Thyroid gland (tissue), 4 donors: ENCODE results near the gene ZCRB1. TPM values are rescaled to one million over a fixed set of nuclear protein-coding genes. Genes with fewer than 3 reads are reported as not detected.
"Not testable (repeated sequence)": the region's sequence is repeated elsewhere in the genome, so short reads cannot be mapped to it uniquely, and the experiment has no call there.

Experiments
- DNase-seq, 2 donors: peaks; one replicate each; pipeline ENCODE4 v3.0.0-alpha.2; 2019
- H3K27ac ChIP-seq, 3 donors: fragments of 200-600 bp; sonication (generic); 1 replicate in 2 of 3; 2 replicates in 1 of 3; pipeline ENCODE4 v1.5.1; 2016 to 2019; ENCODE audit warnings: mild to moderate bottlenecking in 1 of 3, moderate library complexity in 1 of 3
- H3K27me3 ChIP-seq: fragments of 200-600 bp; sonication (generic); one replicate; pipeline ENCODE4 v1.5.1; 2019
- H3K36me3 ChIP-seq, 2 donors: fragments of 200-600 bp; sonication (generic); one replicate each; pipeline ENCODE4 v1.5.1; 2016 to 2019
- H3K4me1 ChIP-seq, 2 donors: fragments of 200-600 bp; sonication (generic); one replicate each; pipeline ENCODE4 v1.5.1; 2017 to 2019
- H3K4me3 ChIP-seq, 3 donors: fragments of 200-600 bp; sonication (generic); replicated peaks in 1 of 3; 1 replicate in 2 of 3; 2 replicates in 1 of 3; pipeline ENCODE4 v1.5.1; 2016; ENCODE audit warnings: mild to moderate bottlenecking in 1 of 3
- H3K9me3 ChIP-seq: fragments of 200-600 bp; sonication (generic); one replicate; pipeline ENCODE4 v1.5.1; 2017
- POLR2A ChIP-seq, 2 donors: fragments of 450-650 bp; IDR thresholded peaks; one replicate each; pipeline ENCODE4 v1.6.1; 2017; ENCODE audit warnings: antibody characterized with exemption in 2 of 2, mild to moderate bottlenecking in 2 of 2, moderate library complexity in 1 of 2
- WGBS, 2 donors: methylation state at CpG; one replicate each; pipeline ENCODE4 v1.1.5; 2017; 5-methylcytosine and 5-hydroxymethylcytosine counted together
- intact Hi-C: fragments of 100-400 bp; cut with DNase I; formaldehyde crosslinking; loops from one replicate; pipeline ENCODE4 v1.15.1; 2023
- total RNA-seq, 4 donors: library from RNA; depleted of rRNA; stranded (reverse); fragments of >200 nt; gene quantifications; one replicate each; pipeline ENCODE4 v1.2.3, GENCODE V29; 2016
- TF ChIP-seq, protein P1 (sequence below), 6 experiments: fragments of 200-600 bp in 3 of 6; fragments of 450-650 bp in 3 of 6; sonication (generic) in 3 of 6; IDR thresholded peaks; one replicate each; pipeline ENCODE4 v1.5.1; 2016 to 2019; ENCODE audit warnings: antibody characterized with exemption in 6 of 6, mild to moderate bottlenecking in 2 of 6, inconsistent platforms in 1 of 6, moderate library complexity in 1 of 6

Gene ZCRB1
- total RNA-seq, 4 donors from 2014 or later: 30.7 to 42.3 (median 34.9) TPM

DNA sequence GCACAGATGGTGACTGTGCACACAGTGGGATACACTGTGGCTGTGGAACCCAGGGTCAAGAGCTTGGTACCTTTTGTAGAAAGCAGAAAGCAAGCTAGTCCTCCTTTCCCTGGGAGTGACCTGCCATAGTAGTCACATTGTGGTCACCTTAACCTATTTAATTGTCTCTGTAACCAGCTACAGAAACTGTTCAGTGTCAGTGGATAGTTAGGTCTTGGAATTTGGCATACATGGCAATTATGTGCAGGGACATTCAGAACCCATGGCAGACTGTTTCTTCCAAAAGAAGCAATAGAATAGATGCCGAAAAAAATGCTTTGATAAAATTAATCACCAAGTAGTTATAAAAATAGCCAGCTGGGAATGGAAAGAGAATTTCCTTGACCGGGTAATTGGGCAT, 30.4 kb upstream of the ZCRB1 start:
- no peaks in the 10 kb centered on the region for H3K9me3 ChIP-seq
- no peak for DNase-seq
- intact Hi-C loops: no loop called here
- H3K4me3 ChIP-seq: no peak overlapping the region
- TF ChIP-seq, protein P1, sequence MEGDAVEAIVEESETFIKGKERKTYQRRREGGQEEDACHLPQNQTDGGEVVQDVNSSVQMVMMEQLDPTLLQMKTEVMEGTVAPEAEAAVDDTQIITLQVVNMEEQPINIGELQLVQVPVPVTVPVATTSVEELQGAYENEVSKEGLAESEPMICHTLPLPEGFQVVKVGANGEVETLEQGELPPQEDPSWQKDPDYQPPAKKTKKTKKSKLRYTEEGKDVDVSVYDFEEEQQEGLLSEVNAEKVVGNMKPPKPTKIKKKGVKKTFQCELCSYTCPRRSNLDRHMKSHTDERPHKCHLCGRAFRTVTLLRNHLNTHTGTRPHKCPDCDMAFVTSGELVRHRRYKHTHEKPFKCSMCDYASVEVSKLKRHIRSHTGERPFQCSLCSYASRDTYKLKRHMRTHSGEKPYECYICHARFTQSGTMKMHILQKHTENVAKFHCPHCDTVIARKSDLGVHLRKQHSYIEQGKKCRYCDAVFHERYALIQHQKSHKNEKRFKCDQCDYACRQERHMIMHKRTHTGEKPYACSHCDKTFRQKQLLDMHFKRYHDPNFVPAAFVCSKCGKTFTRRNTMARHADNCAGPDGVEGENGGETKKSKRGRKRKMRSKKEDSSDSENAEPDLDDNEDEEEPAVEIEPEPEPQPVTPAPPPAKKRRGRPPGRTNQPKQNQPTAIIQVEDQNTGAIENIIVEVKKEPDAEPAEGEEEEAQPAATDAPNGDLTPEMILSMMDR (IDR thresholded peaks at IDR 0.05): no peak
- TF ChIP-seq POLR2A (IDR thresholded peaks at IDR 0.05): no peak
- 85 to 89% methylated on average over 2 of the region's 2 CpGs for WGBS, 2 donors
- H3K27me3 ChIP-seq: no peaks in the 10 kb centered on the region
- no peak overlapping the region for H3K27ac ChIP-seq
- no peaks in the 10 kb centered on the region for H3K4me1 ChIP-seq
- peaks cover 3 to 4% of the 10 kb centered on the region in 2 donors for H3K36me3 ChIP-seq

DNA sequence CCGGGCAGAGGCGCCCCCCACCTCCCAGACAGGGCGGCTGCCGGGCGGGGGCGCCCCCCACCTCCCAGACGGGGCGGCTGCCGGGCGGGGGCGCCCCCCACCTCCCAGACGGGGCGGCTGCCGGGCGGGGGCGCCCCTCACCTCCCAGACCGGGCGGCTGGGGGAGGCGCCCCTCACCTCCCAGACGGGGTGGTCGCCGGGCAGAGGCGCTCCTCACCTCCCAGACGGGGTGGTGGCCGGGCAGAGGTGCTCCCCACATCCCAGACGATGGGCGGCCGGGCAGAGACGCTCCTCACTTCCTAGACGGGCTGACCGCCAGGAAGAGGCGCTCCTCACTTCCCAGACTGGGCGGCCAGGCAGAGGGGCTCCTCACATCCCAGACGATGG, 24.1 kb upstream of the ZCRB1 start:
- DNase-seq, H3K27me3 ChIP-seq, intact Hi-C loops, H3K36me3 ChIP-seq, H3K4me3 ChIP-seq, H3K27ac ChIP-seq, H3K4me1 ChIP-seq, H3K9me3 ChIP-seq: not testable (repeated sequence)
- WGBS, 2 donors: 96 to 99% methylated on average over 13 to 16 of the region's 34 CpGs

DNA sequence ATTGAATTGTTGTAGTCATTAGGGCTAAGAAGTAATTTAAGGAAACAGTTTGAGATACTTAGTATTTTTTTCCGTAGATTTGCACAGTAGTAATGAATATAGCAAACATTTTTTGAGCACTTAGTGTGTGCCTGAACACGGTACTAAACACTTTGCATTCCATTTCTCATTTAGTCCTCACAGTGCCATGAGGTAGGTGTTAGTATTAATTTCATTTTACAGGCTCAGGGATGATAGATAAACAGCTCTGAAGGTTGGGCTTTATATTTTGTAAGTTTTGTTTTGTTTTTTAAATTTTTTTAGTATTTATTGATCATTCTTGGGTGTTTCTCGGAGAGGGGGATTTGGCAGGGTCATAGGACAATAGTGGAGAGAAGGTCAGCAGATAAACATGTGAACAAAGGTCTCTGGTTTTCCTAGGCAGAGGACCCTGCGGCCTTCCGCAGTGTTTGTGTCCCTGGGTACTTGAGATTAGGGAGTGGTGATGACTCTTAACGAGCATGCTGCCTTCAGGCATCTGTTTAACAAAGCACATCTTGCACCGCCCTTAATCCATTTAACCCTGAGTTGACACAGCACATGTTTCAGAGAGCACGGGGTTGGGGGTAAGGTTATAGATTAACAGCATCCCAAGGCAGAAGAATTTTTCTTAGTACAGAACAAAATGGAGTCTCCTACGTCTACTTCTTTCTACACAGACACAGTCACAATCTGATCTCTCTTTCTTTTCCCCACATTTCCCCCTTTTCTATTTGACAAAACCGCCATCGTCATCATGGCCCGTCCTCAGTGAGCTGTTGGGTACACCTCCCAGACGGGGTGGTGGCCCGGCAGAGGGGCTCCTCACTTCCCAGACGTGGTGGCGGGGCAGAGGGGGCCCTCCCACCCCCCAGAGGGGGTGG, 23.5 kb upstream of the ZCRB1 start:
- H3K4me3 ChIP-seq, H3K27ac ChIP-seq, H3K27me3 ChIP-seq, H3K4me1 ChIP-seq, DNase-seq, H3K36me3 ChIP-seq, H3K9me3 ChIP-seq, intact Hi-C loops: not testable (repeated sequence)
- 82 to 86% methylated on average over 11 of the region's 16 CpGs for WGBS, 2 donors

DNA sequence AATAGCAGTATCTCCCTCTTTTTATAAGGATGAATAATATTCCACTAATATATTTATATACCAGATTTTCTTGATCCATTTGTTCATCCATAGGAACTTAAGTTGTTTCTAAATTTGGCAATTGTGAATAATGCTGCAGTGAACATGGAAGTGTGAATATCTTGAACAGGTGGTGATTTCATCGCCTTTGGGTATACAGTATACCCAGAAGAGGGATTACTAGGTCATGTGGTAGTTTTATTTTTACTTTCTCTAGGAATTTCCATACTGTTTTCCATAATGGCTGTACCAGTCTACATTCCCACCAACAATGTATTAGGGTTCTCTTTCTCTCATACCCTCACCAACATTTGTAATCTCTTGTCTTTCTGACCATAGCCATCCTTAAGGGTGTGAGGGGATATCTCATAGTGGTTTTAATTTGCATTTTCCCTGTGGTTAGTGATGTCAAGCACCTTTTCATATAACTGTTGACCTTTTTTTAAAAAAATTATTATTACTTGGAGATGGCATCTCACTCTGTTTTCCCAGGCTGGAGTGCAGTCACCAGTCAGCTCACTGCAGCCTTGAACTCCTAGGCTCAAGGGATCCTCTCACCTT, 20.6 kb upstream of the ZCRB1 start:
- Histone ChIP-seq H3K36me3 (no peaks in the 10 kb centered on the region), H3K9me3 (no peaks in the 10 kb centered on the region), H3K4me3 (no peak overlapping the region), H3K27ac (no peak overlapping the region), H3K27me3 (no peaks in the 10 kb centered on the region), H3K4me1 (no peaks in the 10 kb centered on the region)
- 94 to 98% methylated on average over 1 of the region's 1 CpG for WGBS, 2 donors
- intact Hi-C loops: no loop called here
- no peak for DNase-seq
- TF ChIP-seq POLR2A (IDR thresholded peaks at IDR 0.05): no peak
- TF ChIP-seq, protein P1 (IDR thresholded peaks at IDR 0.05): no peak

DNA sequence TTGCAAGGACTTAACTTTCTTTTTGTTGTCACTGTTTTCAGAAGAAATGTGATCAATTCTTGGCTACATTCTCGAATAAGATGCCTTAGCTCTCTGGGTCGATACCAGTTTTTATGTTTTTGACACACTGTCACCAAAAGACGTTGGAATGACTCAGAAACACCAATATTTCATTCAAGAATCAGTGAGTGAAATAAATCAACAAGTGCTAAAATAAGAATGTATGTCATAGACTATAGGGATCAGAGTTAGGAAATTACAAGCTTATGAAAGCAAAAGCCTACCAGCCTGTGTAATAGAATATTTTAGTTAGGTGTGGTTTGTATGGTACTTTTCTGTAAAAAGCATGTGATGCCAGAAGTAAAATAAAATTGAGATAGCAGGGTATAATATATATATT, 17.8 kb upstream of the ZCRB1 start:
- DNase-seq: no peak
- intact Hi-C loops: no loop called here
- TF ChIP-seq, protein P1 (IDR thresholded peaks at IDR 0.05): no peak
- TF ChIP-seq POLR2A (IDR thresholded peaks at IDR 0.05): no peak
- no peak overlapping the region for H3K4me3 ChIP-seq
- H3K4me1 ChIP-seq: no peaks in the 10 kb centered on the region
- no peaks in the 10 kb centered on the region for H3K36me3 ChIP-seq
- no peaks in the 10 kb centered on the region for H3K27me3 ChIP-seq
- H3K27ac ChIP-seq: no peak overlapping the region
- no peaks in the 10 kb centered on the region for H3K9me3 ChIP-seq
- 88 to 94% methylated on average over 3 of the region's 3 CpGs for WGBS, 2 donors

DNA sequence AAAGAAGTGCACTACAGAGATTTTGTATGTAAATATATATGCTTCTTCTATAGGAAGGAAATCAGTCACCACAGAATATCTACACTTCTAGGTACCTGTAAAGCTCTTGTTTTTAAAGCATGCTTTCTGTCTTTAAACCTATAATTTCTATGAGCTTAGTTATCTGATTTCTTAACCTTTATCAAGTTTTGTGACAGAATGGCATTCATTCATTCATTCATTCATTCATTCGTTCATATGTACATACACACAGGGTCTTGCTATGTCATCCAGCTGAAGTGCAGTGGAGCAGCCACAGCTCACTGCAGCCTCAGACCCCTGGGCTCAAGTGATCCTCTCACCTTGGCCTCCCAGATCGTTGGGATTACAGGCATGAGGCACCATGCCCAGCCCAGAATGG, 16.1 kb upstream of the ZCRB1 start:
- peaks cover 0 to 4% of the 10 kb centered on the region in 2 donors for H3K36me3 ChIP-seq
- DNase-seq: no peak
- 71 to 75% methylated on average over 2 of the region's 2 CpGs for WGBS, 2 donors

More for the DNA sequence above, 16.1 kb upstream of the ZCRB1 start:
- no peak overlapping the region for H3K4me3 ChIP-seq
- H3K4me1 ChIP-seq: no peaks in the 10 kb centered on the region
- no peaks in the 10 kb centered on the region for H3K9me3 ChIP-seq
- no peaks in the 10 kb centered on the region for H3K27me3 ChIP-seq
- H3K27ac ChIP-seq: no peak overlapping the region
- TF ChIP-seq, protein P1 (IDR thresholded peaks at IDR 0.05): no peak
- TF ChIP-seq POLR2A (IDR thresholded peaks at IDR 0.05): no peak
- intact Hi-C loops: no loop called here
